HEK293T (cell line): ENCODE data around the gene SGSM1.

Experiments
- CTCF ChIA-PET: fragments of 350-600 bp; formaldehyde crosslinking; extraction: SDS; loops from one replicate; lab custom pipeline; 2021; ENCODE audit warnings: antibody characterized with exemption, inconsistent platforms; lab: Yijun Ruan, JAX
- POLR2A ChIA-PET: fragments of 350-600 bp; formaldehyde crosslinking; extraction: SDS; loops from one replicate; lab custom pipeline; 2020; ENCODE audit warnings: antibody characterized with exemption, inconsistent platforms; lab: Yijun Ruan, JAX
- DNase-seq: peaks from one replicate; pipeline ENCODE4 v3.0.0; 2012; ENCODE audit warnings: mixed read lengths; ENCODE audit errors: extremely low spot score
- ARNT ChIP-seq: fragments of 450-650 bp; IDR thresholded peaks from 2 replicates; pipeline ENCODE4 v1.6.1; 2017; ENCODE audit warnings: mild to moderate bottlenecking
- BHLHE40 ChIP-seq: fragments of 450-650 bp; IDR thresholded peaks from 2 replicates; pipeline ENCODE4 v1.6.1; 2016; ENCODE audit warnings: mild to moderate bottlenecking, moderate library complexity, borderline replicate concordance
- CTBP1 ChIP-seq: fragments of 450-650 bp; IDR thresholded peaks from 2 replicates; pipeline ENCODE4 v1.6.1; 2016; ENCODE audit warnings: borderline replicate concordance
- ELF4 ChIP-seq: fragments of 450-650 bp; IDR thresholded peaks from 2 replicates; pipeline ENCODE4 v1.6.1; 2017; ENCODE audit warnings: antibody characterized with exemption
- FOXA1 ChIP-seq: fragments of 450-650 bp; IDR thresholded peaks from 2 replicates; pipeline ENCODE4 v1.6.1; 2016; ENCODE audit warnings: mild to moderate bottlenecking
- FOXK2 ChIP-seq: fragments of 450-650 bp; IDR thresholded peaks from 2 replicates; pipeline ENCODE4 v1.6.1; 2016; ENCODE audit warnings: mild to moderate bottlenecking
- FOXM1 ChIP-seq: fragments of 450-650 bp; IDR thresholded peaks from 2 replicates; pipeline ENCODE4 v1.6.1; 2017; ENCODE audit warnings: mild to moderate bottlenecking, borderline replicate concordance
- HDGF ChIP-seq: fragments of 450-650 bp; IDR thresholded peaks from 2 replicates; pipeline ENCODE4 v1.6.1; 2017; ENCODE audit warnings: antibody characterized with exemption, borderline replicate concordance
- L3MBTL2 ChIP-seq: fragments of 450-650 bp; conservative IDR thresholded peaks from 2 replicates; pipeline ENCODE4 v1.6.1; 2016; ENCODE audit warnings: mild to moderate bottlenecking
- LEF1 ChIP-seq: fragments of 450-650 bp; IDR thresholded peaks from 2 replicates; pipeline ENCODE4 v1.6.1; 2017; ENCODE audit warnings: mild to moderate bottlenecking, borderline replicate concordance
- NFRKB ChIP-seq: fragments of 450-650 bp; IDR thresholded peaks from 2 replicates; pipeline ENCODE4 v1.6.1; 2016; ENCODE audit warnings: mild to moderate bottlenecking, moderate library complexity
- PKNOX1 ChIP-seq: fragments of 450-650 bp; IDR thresholded peaks from 2 replicates; pipeline ENCODE4 v1.6.1; 2016
- SP1 ChIP-seq: fragments of 450-650 bp; IDR thresholded peaks from 2 replicates; pipeline ENCODE4 v1.6.1; 2017
- SUZ12 ChIP-seq: fragments of 450-650 bp; IDR thresholded peaks from 2 replicates; pipeline ENCODE4 v1.6.1; 2016; ENCODE audit warnings: mild to moderate bottlenecking
- TARDBP ChIP-seq: fragments of 450-650 bp; IDR thresholded peaks from 2 replicates; pipeline ENCODE4 v1.6.1; 2016
- ZNF384 ChIP-seq: fragments of 450-650 bp; IDR thresholded peaks from 2 replicates; pipeline ENCODE4 v1.6.1; 2016

Gene SGSM1

GRCh38 chr22:24823787-24824186 is 17.8 kb downstream of the SGSM1 start:
- DNase-seq: no peak
- TF ChIP-seq FOXA1: no peak
- no peak for TF ChIP-seq ELF4
- TF ChIP-seq HDGF: no peak
- no peak for TF ChIP-seq LEF1
- TF ChIP-seq NFRKB: no peak
- TF ChIP-seq FOXK2: no peak
- TF ChIP-seq SP1: no peak
- no peak for TF ChIP-seq CTBP1
- TF ChIP-seq FOXM1: no peak
- TF ChIP-seq SUZ12: no peak
- no peak for TF ChIP-seq BHLHE40
- no peak for TF ChIP-seq TARDBP
- no peak for TF ChIP-seq ARNT
- no peak for TF ChIP-seq ZNF384
- TF ChIP-seq L3MBTL2: no peak
- POLR2A ChIA-PET: no interaction called here
- CTCF ChIA-PET: interaction anchor here (0.7 kb wide), 1 partner anchor 21 kb away, joined by 3 read pairs; no protein-coding TSS in a partner anchor

- POLR2A ChIA-PET: no interaction called here
- DNase-seq: no peak
- TF ChIP-seq LEF1 (no peak), BHLHE40 (no peak), NFRKB (no peak), ZNF384 (no peak), FOXK2 (no peak), ELF4 (no peak), TARDBP (no peak), ARNT (no peak), SUZ12 (no peak), L3MBTL2 (no peak), CTBP1 (no peak), PKNOX1 (no peak), FOXA1 (no peak), HDGF (no peak), SP1 (no peak), FOXM1 (no peak)
- CTCF ChIA-PET: interaction anchor here (0.7 kb wide), 1 partner anchor 21 kb away, joined by 3 read pairs; no protein-coding TSS in a partner anchor
Measured at GRCh38 chr22:24824250-24824649, 18.2 kb downstream of the SGSM1 start.

DNA sequence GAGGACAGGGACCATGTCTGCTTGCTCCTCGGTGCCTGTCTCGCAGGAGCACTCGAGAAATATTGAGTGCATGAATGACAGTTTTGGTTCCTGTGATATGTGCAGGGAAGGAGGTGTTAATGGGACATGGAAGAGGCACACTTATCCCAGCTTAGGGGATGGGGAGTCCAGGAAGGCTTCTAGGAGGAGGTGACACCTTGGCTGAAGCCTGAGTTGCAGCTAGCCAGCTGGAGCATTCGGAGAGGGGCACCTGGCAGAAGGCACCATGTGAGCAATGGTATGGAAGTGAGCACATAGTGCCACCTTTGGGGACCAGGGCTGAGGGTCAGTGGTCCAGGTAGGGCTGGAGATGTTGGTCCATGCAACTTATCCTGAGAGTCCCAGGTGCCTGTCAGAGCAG is 18.9 kb downstream of the SGSM1 start:
- ChIA-PET CTCF (no interaction called here), POLR2A (no interaction called here)
- DNase-seq: no peak

GRCh38 chr22:24826710-24827285 is 20.8 kb downstream of the SGSM1 start:
- ChIA-PET CTCF (interaction anchor here (0.6 kb wide), 1 partner anchor 271 kb away, joined by 3 read pairs; no protein-coding TSS in a partner anchor), POLR2A (no interaction called here)
- no peak for DNase-seq
- TF ChIP-seq L3MBTL2 (no peak), ZNF384 (no peak), ARNT (no peak)

More for the DNA sequence above, 18.9 kb downstream of the SGSM1 start:
- TF ChIP-seq SP1 (no peak), LEF1 (no peak), L3MBTL2 (no peak), PKNOX1 (no peak), FOXK2 (no peak), FOXA1 (no peak), ARNT (no peak), SUZ12 (no peak), ELF4 (no peak), CTBP1 (no peak), BHLHE40 (no peak), HDGF (no peak), TARDBP (no peak), NFRKB (no peak), FOXM1 (no peak), ZNF384 (no peak)

- ChIA-PET CTCF (no interaction called here), POLR2A (no interaction called here)
- no peak for TF ChIP-seq BHLHE40
- DNase-seq: no peak
Measured at GRCh38 chr22:24827296-24827695, 21.3 kb downstream of the SGSM1 start.

GRCh38 chr22:24830205-24830979 is 24.4 kb downstream of the SGSM1 start:
- CTCF ChIA-PET: no interaction called here
- no peak for DNase-seq
- TF ChIP-seq L3MBTL2: no peak
- TF ChIP-seq FOXA1: no peak
- no peak for TF ChIP-seq FOXK2
- TF ChIP-seq ELF4: no peak
- TF ChIP-seq SP1: no peak
- TF ChIP-seq SUZ12: no peak
- POLR2A ChIA-PET: interaction anchor here (0.7 kb wide), 1 partner anchor 15 kb away, joined by 3 read pairs; no protein-coding TSS in a partner anchor
